ENCODE data around the gene NT5DC2. TPM values are rescaled to one million over a fixed set of nuclear protein-coding genes. Genes with fewer than 3 reads are reported as not detected.

NT5DC2 gene
- total RNA-seq, 1 donor from 2014 or later: 60.8 TPM

- intact Hi-C loops (cut with micrococcal nuclease): no loop called here
- Mint-ChIP-seq H3K36me3 (ENCODE audit: low read depth) (no peaks in the 10 kb centered on the region), H3K27me3 (ENCODE audit: insufficient read depth) (no peaks in the 10 kb centered on the region), H3K27ac (no peak overlapping the region), H3K9me3 (no peaks in the 10 kb centered on the region), H3K4me1 (ENCODE audit: low read depth) (no peaks in the 10 kb centered on the region), H3K4me3 (no peak overlapping the region)
- no peak for DNase-seq (ENCODE audit: low spot score)
Measured at GRCh38 chr3:52507359-52507758, 26.3 kb downstream of the NT5DC2 start.

GRCh38 chr3:52506266-52506966, 27.2 kb downstream of the NT5DC2 start:
- Mint-ChIP-seq H3K9me3 (no peaks in the 10 kb centered on the region), H3K4me3 (no peak overlapping the region), H3K36me3 (ENCODE audit: low read depth) (no peaks in the 10 kb centered on the region), H3K27me3 (ENCODE audit: insufficient read depth) (no peaks in the 10 kb centered on the region), H3K27ac (no peak overlapping the region), H3K4me1 (ENCODE audit: low read depth) (no peaks in the 10 kb centered on the region)
- no peak for DNase-seq (ENCODE audit: low spot score)
- intact Hi-C loops (cut with micrococcal nuclease): no loop called here

- Mint-ChIP-seq H3K9me3 (no peaks in the 10 kb centered on the region), H3K27me3 (ENCODE audit: insufficient read depth) (no peaks in the 10 kb centered on the region), H3K4me3 (no peak overlapping the region), H3K36me3 (ENCODE audit: low read depth) (no peaks in the 10 kb centered on the region), H3K4me1 (ENCODE audit: low read depth) (no peaks in the 10 kb centered on the region), H3K27ac (no peak overlapping the region)
- intact Hi-C loops (cut with micrococcal nuclease): no loop called here
- DNase-seq (ENCODE audit: low spot score): no peak
Measured at GRCh38 chr3:52504977-52505376, 28.7 kb downstream of the NT5DC2 start.

GRCh38 chr3:52503788-52504424, 29.8 kb downstream of the NT5DC2 start:
- H3K4me1 Mint-ChIP-seq (ENCODE audit: low read depth): no peaks in the 10 kb centered on the region
- intact Hi-C loops (cut with micrococcal nuclease): no loop called here
- H3K27me3 Mint-ChIP-seq (ENCODE audit: insufficient read depth): no peaks in the 10 kb centered on the region
- no peak overlapping the region for H3K27ac Mint-ChIP-seq
- H3K36me3 Mint-ChIP-seq (ENCODE audit: low read depth): no peaks in the 10 kb centered on the region
- no peaks in the 10 kb centered on the region for H3K9me3 Mint-ChIP-seq
- no peak for DNase-seq (ENCODE audit: low spot score)
- H3K4me3 Mint-ChIP-seq: no peak overlapping the region

GRCh38 chr3:52502808-52503350, 30.8 kb downstream of the NT5DC2 start:
- no peaks in the 10 kb centered on the region for H3K9me3 Mint-ChIP-seq
- no peaks in the 10 kb centered on the region for H3K36me3 Mint-ChIP-seq (ENCODE audit: low read depth)
- DNase-seq (ENCODE audit: low spot score): no peak
- intact Hi-C loops (cut with micrococcal nuclease): no loop called here
- H3K27ac Mint-ChIP-seq: no peak overlapping the region
- H3K4me1 Mint-ChIP-seq (ENCODE audit: low read depth): no peaks in the 10 kb centered on the region
- H3K4me3 Mint-ChIP-seq: no peak overlapping the region
- H3K27me3 Mint-ChIP-seq (ENCODE audit: insufficient read depth): no peaks in the 10 kb centered on the region

GRCh38 chr3:52502001-52502400, 31.7 kb downstream of the NT5DC2 start:
- Mint-ChIP-seq H3K36me3 (ENCODE audit: low read depth) (no peaks in the 10 kb centered on the region), H3K27ac (no peak overlapping the region), H3K4me3 (no peak overlapping the region), H3K9me3 (no peaks in the 10 kb centered on the region), H3K4me1 (ENCODE audit: low read depth) (no peaks in the 10 kb centered on the region), H3K27me3 (ENCODE audit: insufficient read depth) (no peaks in the 10 kb centered on the region)
- DNase-seq (ENCODE audit: low spot score): no peak
- intact Hi-C loops (cut with micrococcal nuclease): no loop called here

- no peaks in the 10 kb centered on the region for H3K36me3 Mint-ChIP-seq (ENCODE audit: low read depth)
- H3K27me3 Mint-ChIP-seq (ENCODE audit: insufficient read depth): no peaks in the 10 kb centered on the region
- no peaks in the 10 kb centered on the region for H3K9me3 Mint-ChIP-seq
- intact Hi-C loops (cut with micrococcal nuclease): no loop called here
- DNase-seq (ENCODE audit: low spot score): no peak
- no peak overlapping the region for H3K27ac Mint-ChIP-seq
- no peak overlapping the region for H3K4me3 Mint-ChIP-seq
- no peaks in the 10 kb centered on the region for H3K4me1 Mint-ChIP-seq (ENCODE audit: low read depth)
Measured at GRCh38 chr3:52501046-52501445, 32.6 kb downstream of the NT5DC2 start.

GRCh38 chr3:52498137-52499054, 35.3 kb downstream of the NT5DC2 start:
- intact Hi-C loops (cut with micrococcal nuclease): no loop called here
- no peaks in the 10 kb centered on the region for H3K27me3 Mint-ChIP-seq (ENCODE audit: insufficient read depth)
- DNase-seq (ENCODE audit: low spot score): no peak
- no peaks in the 10 kb centered on the region for H3K4me1 Mint-ChIP-seq (ENCODE audit: low read depth)
- no peaks in the 10 kb centered on the region for H3K36me3 Mint-ChIP-seq (ENCODE audit: low read depth)
- no peak overlapping the region for H3K4me3 Mint-ChIP-seq
- no peaks in the 10 kb centered on the region for H3K9me3 Mint-ChIP-seq
- no peak overlapping the region for H3K27ac Mint-ChIP-seq

- intact Hi-C loops (cut with micrococcal nuclease): no loop called here
- Mint-ChIP-seq H3K27ac (no peak overlapping the region), H3K4me3 (no peak overlapping the region), H3K4me1 (ENCODE audit: low read depth) (no peaks in the 10 kb centered on the region), H3K9me3 (no peaks in the 10 kb centered on the region), H3K36me3 (ENCODE audit: low read depth) (peaks cover 3% of the 10 kb centered on the region), H3K27me3 (ENCODE audit: insufficient read depth) (no peaks in the 10 kb centered on the region)
- no peak for DNase-seq (ENCODE audit: low spot score)
Measured at GRCh38 chr3:52495777-52496602, 37.7 kb downstream of the NT5DC2 start.

GRCh38 chr3:52494886-52495495, 38.7 kb downstream of the NT5DC2 start, which contains the start of gene STAB1:
STAB1 (plus strand) TSS chr3:52495338; CDS start chr3:52495414, 76 bp downstream.
- Mint-ChIP-seq H3K36me3 (ENCODE audit: low read depth) (peaks cover 3% of the 10 kb centered on the region), H3K4me3 (no peak within 1 kb of the TSS), H3K4me1 (ENCODE audit: low read depth) (no peaks in the 10 kb centered on the region), H3K27ac (no peak within 1 kb of the TSS), H3K27me3 (ENCODE audit: insufficient read depth) (no peaks in the 10 kb centered on the region), H3K9me3 (no peaks in the 10 kb centered on the region)
- DNase-seq (ENCODE audit: low spot score): no peak
- intact Hi-C loops (cut with micrococcal nuclease): no loop called here

GRCh38 chr3:52494445-52494844, 39.2 kb downstream of the NT5DC2 start:
- Mint-ChIP-seq H3K27ac (no peak overlapping the region), H3K4me3 (no peak overlapping the region), H3K36me3 (ENCODE audit: low read depth) (peaks cover 4% of the 10 kb centered on the region), H3K4me1 (ENCODE audit: low read depth) (no peaks in the 10 kb centered on the region), H3K9me3 (no peaks in the 10 kb centered on the region), H3K27me3 (ENCODE audit: insufficient read depth) (no peaks in the 10 kb centered on the region)
- intact Hi-C loops (cut with micrococcal nuclease): no loop called here
- no peak for DNase-seq (ENCODE audit: low spot score)
